Caco-2 (cell line): ENCODE results near the gene P2RX7. TPM values are rescaled to one million over a fixed set of nuclear protein-coding genes. Genes with fewer than 3 reads are reported as not detected.

ENCODE experiments used
- BruUV-seq: library from RNA; stranded (reverse); fragments of 400-500 nt; replicated peaks from 2 replicates; lab custom pipeline; 2021; lab: Mats Ljungman, UMichigan
- CTCF ChIA-PET: fragments of 300-600 bp; sonication (Branson Sonifier 250); formaldehyde crosslinking; loops from one replicate; lab custom pipeline; 2022; ENCODE audit warnings: antibody characterized with exemption; lab: Charles Lee
- POLR2A ChIA-PET: fragments of 300-600 bp; sonication (Branson Sonifier 250); formaldehyde crosslinking; loops from one replicate; lab custom pipeline; 2022; ENCODE audit warnings: antibody characterized with exemption; lab: Charles Lee
- DNase-seq, 2 experiments: peaks; one replicate each; pipeline versions ENCODE4 v3.0.0 to v3.0.0-alpha.2; 2020 to 2022
- H3K27me3 ChIP-seq: replicated peaks from 2 replicates; pipeline ENCODE4 v1.6.0; 2011; ENCODE audit warnings: low read length; ENCODE audit not compliant: control insufficient read depth, insufficient read depth
- H3K36me3 ChIP-seq: 2 replicates; pipeline ENCODE4 v1.5.1; 2011; ENCODE audit warnings: low read length; ENCODE audit not compliant: control insufficient read depth, insufficient read depth
- H3K4me1 ChIP-seq: fragments of 250-450 bp; sonication (Bioruptor Pico); 2 replicates; pipeline ENCODE4 v1.5.1; 2020; ENCODE audit warnings: mild to moderate bottlenecking
- H3K4me3 ChIP-seq: 2 replicates; pipeline ENCODE4 v1.5.1; 2011; ENCODE audit warnings: low read depth, mild to moderate bottlenecking, control low read depth, low read length
- H3K9me3 ChIP-seq: fragments of 250-450 bp; sonication (Bioruptor Pico); 2 replicates; pipeline ENCODE4 v1.5.1; 2020; ENCODE audit warnings: mild to moderate bottlenecking, moderate library complexity
- H3K27ac Mint-ChIP-seq: one replicate; pipeline ENCODE4 v1.8.0; 2022; ENCODE audit warnings: mixed read lengths; ENCODE audit not compliant: unreplicated experiment
- H3K27me3 Mint-ChIP-seq: one replicate; pipeline ENCODE4 v1.8.0; 2022; ENCODE audit warnings: mixed read lengths; ENCODE audit not compliant: insufficient read depth, unreplicated experiment
- H3K36me3 Mint-ChIP-seq: one replicate; pipeline ENCODE4 v1.8.0; 2022; ENCODE audit warnings: mild to moderate bottlenecking, mixed read lengths; ENCODE audit not compliant: insufficient read depth, unreplicated experiment
- H3K4me1 Mint-ChIP-seq: one replicate; pipeline ENCODE4 v1.8.0; 2022; ENCODE audit warnings: low read depth, mixed read lengths; ENCODE audit not compliant: unreplicated experiment
- H3K4me3 Mint-ChIP-seq: one replicate; pipeline ENCODE4 v1.8.0; 2022; ENCODE audit warnings: mild to moderate bottlenecking, moderate library complexity, mixed read lengths; ENCODE audit not compliant: unreplicated experiment
- H3K9me3 Mint-ChIP-seq: one replicate; pipeline ENCODE4 v1.8.0; 2022; ENCODE audit warnings: mixed read lengths; ENCODE audit not compliant: unreplicated experiment
- intact Hi-C: fragments of 100-400 bp; cut with micrococcal nuclease; formaldehyde crosslinking; loops from one replicate; pipeline ENCODE4 v1.10.0; 2022; ENCODE audit not compliant: unreplicated experiment
- total RNA-seq: library from RNA; stranded (reverse); gene quantifications from 2 replicates; pipeline ENCODE4 v1.2.3, GENCODE V29; 2022
- TF ChIP-seq, protein P1 (sequence below), 2 experiments: fragments of 200-600 bp in 1 of 2; IDR thresholded peaks; 1 replicate in 1 of 2; 2 replicates in 1 of 2; pipeline versions ENCODE4 v1.5.1 to v1.8.0; 2011 to 2022; ENCODE audit warnings: antibody characterized with exemption in 1 of 2, control low read depth in 1 of 2, inconsistent platforms in 1 of 2, low read depth in 1 of 2, low read length in 1 of 2, mild to moderate bottlenecking in 1 of 2, moderate library complexity in 1 of 2; ENCODE audit not compliant: insufficient read depth in 1 of 2, severe bottlenecking in 1 of 2, unreplicated experiment in 1 of 2

P2RX7 gene
- total RNA-seq, 1 experiment from 2014 or later: not detected

DNA sequence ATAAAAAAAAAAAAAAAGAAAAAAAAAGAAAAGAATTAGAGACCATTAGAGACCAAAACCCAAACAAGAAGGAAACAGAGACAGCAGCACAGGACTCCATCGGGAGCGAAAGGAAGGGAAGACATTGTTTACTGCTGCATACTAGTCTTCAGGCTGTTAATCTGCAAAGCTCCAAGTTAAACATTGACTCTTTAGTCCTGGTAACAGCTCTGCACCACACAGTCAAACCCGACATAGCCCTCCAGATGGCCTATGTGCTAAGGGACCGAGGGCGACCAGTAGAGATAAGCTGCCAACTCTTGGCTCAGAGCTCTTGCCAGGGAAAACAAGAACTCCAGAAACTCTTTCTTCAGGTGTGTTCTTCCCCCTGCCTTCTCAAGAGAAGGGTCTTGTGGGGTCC, 85.1 kb downstream of the P2RX7 start:
- Mint-ChIP-seq H3K4me1 (peaks cover 15% of the 10 kb centered on the region), H3K27me3 (no peaks in the 10 kb centered on the region), H3K9me3 (no peaks in the 10 kb centered on the region), H3K36me3 (peaks cover 43% of the 10 kb centered on the region), H3K4me3 (no peak overlapping the region), H3K27ac (peak overlapping the region; percentile 74)
- no peaks in the 10 kb centered on the region for H3K9me3 ChIP-seq
- H3K27me3 ChIP-seq: no peaks in the 10 kb centered on the region
- no peak overlapping the region for H3K4me3 ChIP-seq
- DNase-seq: peak in 1 of 2 experiments; percentile 40
- ChIA-PET CTCF (interaction anchor here (0.7 to 1.1 kb wide), 2 partner anchors 9 to 1185 kb away, joined by 3 read pairs; no protein-coding TSS in a partner anchor), POLR2A (interaction anchor here (0.5 to 1.0 kb wide), 4 partner anchors 9 to 69 kb away, joined by 3 to 8 read pairs (median 4); no protein-coding TSS in a partner anchor)
- intact Hi-C loops: loop anchor here (1.0 kb wide), 1 partner anchor 10 kb away; no protein-coding TSS in a partner anchor
- TF ChIP-seq, protein P1, sequence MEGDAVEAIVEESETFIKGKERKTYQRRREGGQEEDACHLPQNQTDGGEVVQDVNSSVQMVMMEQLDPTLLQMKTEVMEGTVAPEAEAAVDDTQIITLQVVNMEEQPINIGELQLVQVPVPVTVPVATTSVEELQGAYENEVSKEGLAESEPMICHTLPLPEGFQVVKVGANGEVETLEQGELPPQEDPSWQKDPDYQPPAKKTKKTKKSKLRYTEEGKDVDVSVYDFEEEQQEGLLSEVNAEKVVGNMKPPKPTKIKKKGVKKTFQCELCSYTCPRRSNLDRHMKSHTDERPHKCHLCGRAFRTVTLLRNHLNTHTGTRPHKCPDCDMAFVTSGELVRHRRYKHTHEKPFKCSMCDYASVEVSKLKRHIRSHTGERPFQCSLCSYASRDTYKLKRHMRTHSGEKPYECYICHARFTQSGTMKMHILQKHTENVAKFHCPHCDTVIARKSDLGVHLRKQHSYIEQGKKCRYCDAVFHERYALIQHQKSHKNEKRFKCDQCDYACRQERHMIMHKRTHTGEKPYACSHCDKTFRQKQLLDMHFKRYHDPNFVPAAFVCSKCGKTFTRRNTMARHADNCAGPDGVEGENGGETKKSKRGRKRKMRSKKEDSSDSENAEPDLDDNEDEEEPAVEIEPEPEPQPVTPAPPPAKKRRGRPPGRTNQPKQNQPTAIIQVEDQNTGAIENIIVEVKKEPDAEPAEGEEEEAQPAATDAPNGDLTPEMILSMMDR (IDR thresholded peaks at IDR 0.05; ENCODE audit: insufficient read depth in 1 of 2, low read depth in 1 of 2, low read length in 1 of 2, severe bottlenecking in 1 of 2, unreplicated experiment in 1 of 2): no peak
- BruUV-seq: no TSS peak
- peaks cover 34% of the 10 kb centered on the region for H3K4me1 ChIP-seq
- H3K36me3 ChIP-seq: peaks cover 2% of the 10 kb centered on the region; the same call in 1 of the 2 replicates

DNA sequence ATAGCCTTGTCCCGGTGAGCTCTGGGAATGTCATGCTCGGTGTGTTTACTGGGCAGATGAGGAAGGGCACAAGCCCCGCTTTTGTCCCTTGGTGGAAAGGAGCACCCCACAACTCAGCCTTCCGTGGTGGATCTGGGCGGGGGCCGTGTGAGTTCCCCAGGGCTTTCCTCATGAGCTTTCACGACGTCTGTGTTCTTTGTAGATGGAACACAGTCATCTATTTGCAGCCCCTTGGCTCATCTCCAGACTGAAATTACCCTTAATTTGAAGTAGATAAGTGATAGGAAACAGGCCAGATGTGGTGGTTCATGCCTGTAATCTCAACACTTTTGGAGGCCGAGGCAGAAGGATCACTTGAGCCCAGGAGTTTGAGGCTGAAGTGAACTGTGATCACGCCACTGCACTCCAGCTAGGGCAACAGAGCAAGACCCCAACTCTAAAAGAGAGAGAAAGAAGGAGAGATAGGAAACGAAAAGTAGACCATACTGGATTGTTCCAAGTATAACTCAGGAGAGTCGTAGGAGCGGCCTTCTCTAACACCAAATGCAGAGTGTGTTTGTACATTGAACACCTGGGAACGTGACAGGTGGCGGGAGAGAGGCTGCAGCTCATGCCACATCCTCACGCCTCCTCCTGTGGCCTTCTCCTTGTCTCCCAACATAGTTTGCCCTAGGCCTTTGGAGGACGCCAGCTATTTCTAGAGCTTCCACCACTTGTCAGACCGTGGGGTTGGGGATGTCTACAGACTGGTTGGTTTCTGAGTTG, 86.1 kb downstream of the P2RX7 start:
- Mint-ChIP-seq H3K27ac (no peak overlapping the region), H3K4me3 (no peak overlapping the region), H3K27me3 (no peaks in the 10 kb centered on the region), H3K9me3 (no peaks in the 10 kb centered on the region), H3K4me1 (peaks cover 15% of the 10 kb centered on the region), H3K36me3 (peaks cover 41% of the 10 kb centered on the region)
- intact Hi-C loops: no loop called here
- Histone ChIP-seq H3K9me3 (no peaks in the 10 kb centered on the region), H3K4me3 (no peak overlapping the region), H3K36me3 (peaks cover 2% of the 10 kb centered on the region), H3K27me3 (no peaks in the 10 kb centered on the region), H3K4me1 (peaks cover 33% of the 10 kb centered on the region)
- BruUV-seq: no TSS peak
- ChIA-PET CTCF (no interaction called here), POLR2A (no interaction called here)
- TF ChIP-seq, protein P1 (IDR thresholded peaks at IDR 0.05; ENCODE audit: insufficient read depth in 1 of 2, low read depth in 1 of 2, low read length in 1 of 2, severe bottlenecking in 1 of 2, unreplicated experiment in 1 of 2): no peak
- no peak for DNase-seq

DNA sequence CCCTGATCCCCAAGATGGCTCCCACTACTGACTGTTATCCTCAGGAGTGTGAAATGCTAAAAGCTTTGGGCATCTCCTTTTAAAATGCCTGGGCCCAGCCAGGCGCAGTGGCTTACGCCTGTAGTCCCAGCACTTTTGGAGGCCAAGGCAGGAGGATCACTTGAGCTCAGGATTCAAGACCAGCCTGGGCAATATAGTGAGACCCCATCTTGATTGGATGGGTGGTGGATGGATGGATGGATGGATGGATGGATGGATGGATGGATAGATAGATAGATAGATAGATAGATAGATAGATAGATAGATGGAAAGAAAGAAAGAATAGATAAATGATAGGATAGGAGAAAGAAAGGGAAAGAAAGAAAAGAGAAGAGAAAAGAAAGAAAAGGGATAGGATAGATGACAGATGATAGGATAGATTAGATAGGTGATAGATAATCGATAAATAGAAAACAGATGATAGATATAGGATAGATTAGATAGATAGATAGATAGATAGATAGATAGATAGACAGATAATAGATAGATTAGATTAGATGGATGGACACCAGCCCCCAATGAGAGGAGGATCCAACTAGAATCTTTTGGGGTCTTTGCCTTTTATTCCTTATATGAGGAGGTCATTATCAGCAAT, 86.8 kb downstream of the P2RX7 start:
- intact Hi-C loops: no loop called here
- TF ChIP-seq, protein P1 (IDR thresholded peaks at IDR 0.05; ENCODE audit: insufficient read depth in 1 of 2, low read depth in 1 of 2, low read length in 1 of 2, severe bottlenecking in 1 of 2, unreplicated experiment in 1 of 2): no peak
- Histone ChIP-seq H3K4me3 (no peak overlapping the region), H3K9me3 (no peaks in the 10 kb centered on the region), H3K27me3 (no peaks in the 10 kb centered on the region), H3K4me1 (peaks cover 26% of the 10 kb centered on the region), H3K36me3 (peaks cover 2% of the 10 kb centered on the region)
- no peak overlapping the region for H3K4me3 Mint-ChIP-seq
- no peak for DNase-seq
- POLR2A ChIA-PET: no interaction called here
- H3K27ac Mint-ChIP-seq: no peak overlapping the region
- no peaks in the 10 kb centered on the region for H3K9me3 Mint-ChIP-seq
- H3K4me1 Mint-ChIP-seq: peaks cover 10% of the 10 kb centered on the region
- CTCF ChIA-PET: no interaction called here
- peaks cover 40% of the 10 kb centered on the region for H3K36me3 Mint-ChIP-seq
- no peaks in the 10 kb centered on the region for H3K27me3 Mint-ChIP-seq
- BruUV-seq: no TSS peak
